ENCODE measurements around the gene NXN. TPM values are rescaled to one million over a fixed set of nuclear protein-coding genes. Genes with fewer than 3 reads are reported as not detected.

The NXN gene
- total RNA-seq, 1 donor from 2014 or later, result 76.4 TPM

DNA sequence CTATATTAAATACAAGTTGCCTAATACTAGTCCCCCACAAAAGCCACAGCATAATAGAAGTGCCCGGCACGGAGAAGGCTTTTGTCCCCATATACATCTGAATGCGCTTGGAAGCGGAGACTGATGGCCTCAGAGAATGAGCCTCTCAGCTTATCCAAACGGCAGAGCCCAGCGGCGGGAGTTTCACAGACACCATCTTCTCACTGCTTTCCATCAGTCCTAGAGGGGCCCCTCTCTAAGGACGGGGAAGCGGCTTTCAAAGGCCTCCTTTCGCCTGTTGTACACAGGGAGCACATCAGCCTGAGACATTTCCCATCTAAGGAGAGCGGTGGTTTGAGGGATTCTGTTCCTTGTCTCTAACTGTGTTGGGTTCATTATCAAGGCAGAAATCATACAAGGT is 16.9 kb downstream of the NXN start:
- TF ChIP-seq, protein P1, sequence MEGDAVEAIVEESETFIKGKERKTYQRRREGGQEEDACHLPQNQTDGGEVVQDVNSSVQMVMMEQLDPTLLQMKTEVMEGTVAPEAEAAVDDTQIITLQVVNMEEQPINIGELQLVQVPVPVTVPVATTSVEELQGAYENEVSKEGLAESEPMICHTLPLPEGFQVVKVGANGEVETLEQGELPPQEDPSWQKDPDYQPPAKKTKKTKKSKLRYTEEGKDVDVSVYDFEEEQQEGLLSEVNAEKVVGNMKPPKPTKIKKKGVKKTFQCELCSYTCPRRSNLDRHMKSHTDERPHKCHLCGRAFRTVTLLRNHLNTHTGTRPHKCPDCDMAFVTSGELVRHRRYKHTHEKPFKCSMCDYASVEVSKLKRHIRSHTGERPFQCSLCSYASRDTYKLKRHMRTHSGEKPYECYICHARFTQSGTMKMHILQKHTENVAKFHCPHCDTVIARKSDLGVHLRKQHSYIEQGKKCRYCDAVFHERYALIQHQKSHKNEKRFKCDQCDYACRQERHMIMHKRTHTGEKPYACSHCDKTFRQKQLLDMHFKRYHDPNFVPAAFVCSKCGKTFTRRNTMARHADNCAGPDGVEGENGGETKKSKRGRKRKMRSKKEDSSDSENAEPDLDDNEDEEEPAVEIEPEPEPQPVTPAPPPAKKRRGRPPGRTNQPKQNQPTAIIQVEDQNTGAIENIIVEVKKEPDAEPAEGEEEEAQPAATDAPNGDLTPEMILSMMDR (conservative IDR thresholded peaks at IDR 0.05), result no peak
- Mint-ChIP-seq H3K9me3 (no peaks in the 10 kb centered on the region), H3K4me3 (peak overlapping the region; percentile 76), H3K27me3 (ENCODE audit: low read depth) (no peaks in the 10 kb centered on the region), H3K36me3 (ENCODE audit: low read depth) (peaks cover 7% of the 10 kb centered on the region), H3K4me1 (peaks cover 57% of the 10 kb centered on the region), H3K27ac (ENCODE audit: unreplicated experiment) (peak overlapping the region; percentile 10)
- peak; percentile 46 for DNase-seq (ENCODE audit: low read depth, low spot score)

DNA sequence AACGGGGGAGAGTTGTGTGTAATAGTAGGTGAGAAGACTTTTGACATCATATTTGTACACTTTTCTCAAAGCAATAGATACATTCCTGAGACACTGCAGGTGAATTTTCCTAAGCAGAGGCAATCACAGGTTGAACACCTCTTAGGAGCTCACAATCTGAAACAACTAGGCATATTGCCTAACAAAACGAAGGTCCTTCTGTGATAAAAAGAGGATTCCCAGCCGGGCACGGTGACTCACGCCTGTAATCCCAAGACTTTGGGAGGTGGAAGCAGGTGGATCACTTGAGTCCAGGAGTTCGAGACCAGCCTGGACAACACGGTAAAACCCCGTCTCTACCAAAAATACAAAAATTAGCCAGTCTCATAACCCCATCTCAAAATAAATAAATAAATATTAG is 17.4 kb downstream of the NXN start:
- Mint-ChIP-seq H3K27ac (ENCODE audit: unreplicated experiment) (no peak overlapping the region), H3K4me1 (peaks cover 56% of the 10 kb centered on the region), H3K4me3 (no peak overlapping the region), H3K36me3 (ENCODE audit: low read depth) (peaks cover 7% of the 10 kb centered on the region), H3K9me3 (no peaks in the 10 kb centered on the region), H3K27me3 (ENCODE audit: low read depth) (no peaks in the 10 kb centered on the region)
- no peak for DNase-seq (ENCODE audit: low read depth, low spot score)
- TF ChIP-seq, protein P1 (conservative IDR thresholded peaks at IDR 0.05), result no peak

GRCh38 chr17:958712-959451 is 20.7 kb downstream of the NXN start:
- no peaks in the 10 kb centered on the region for H3K9me3 Mint-ChIP-seq
- H3K27ac Mint-ChIP-seq (ENCODE audit: unreplicated experiment), result no peak overlapping the region
- TF ChIP-seq, protein P1 (conservative IDR thresholded peaks at IDR 0.05), result no peak
- no peak for DNase-seq (ENCODE audit: low read depth, low spot score)
- H3K36me3 Mint-ChIP-seq (ENCODE audit: low read depth), result peaks cover 9% of the 10 kb centered on the region
- peaks cover 51% of the 10 kb centered on the region for H3K4me1 Mint-ChIP-seq
- no peaks in the 10 kb centered on the region for H3K27me3 Mint-ChIP-seq (ENCODE audit: low read depth)
- H3K4me3 Mint-ChIP-seq, result no peak overlapping the region

DNA sequence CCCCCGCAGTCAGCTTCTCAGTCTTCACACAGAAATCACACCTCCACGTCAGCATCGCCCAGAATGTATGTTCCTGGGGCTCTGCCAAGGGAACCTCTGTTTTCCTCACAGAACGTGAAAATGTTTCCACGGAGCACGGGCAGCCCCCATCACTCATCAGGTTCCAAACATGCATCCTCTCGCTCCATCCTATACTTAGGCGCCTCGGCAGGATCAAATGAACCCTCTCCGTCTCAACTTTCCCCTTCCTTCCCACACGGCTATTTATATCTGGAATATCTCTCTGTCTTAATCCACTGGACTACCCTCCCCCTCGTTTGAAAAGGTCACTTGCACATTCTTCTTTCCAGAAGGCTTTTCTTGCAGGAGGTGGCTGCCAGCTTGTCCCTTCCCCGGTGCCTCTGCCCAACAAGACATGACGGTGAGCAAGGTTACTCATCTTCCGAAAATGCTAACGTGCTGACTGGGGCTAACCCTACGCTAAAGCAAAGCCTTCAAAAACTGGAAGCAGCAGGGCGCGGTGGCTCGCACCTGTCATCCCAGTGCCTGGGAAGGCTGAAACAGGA is 21.6 kb downstream of the NXN start:
- Mint-ChIP-seq H3K27me3 (ENCODE audit: low read depth) (no peaks in the 10 kb centered on the region), H3K4me1 (peaks cover 44% of the 10 kb centered on the region), H3K9me3 (no peaks in the 10 kb centered on the region), H3K4me3 (peak overlapping the region; percentile 27), H3K36me3 (ENCODE audit: low read depth) (peaks cover 9% of the 10 kb centered on the region), H3K27ac (ENCODE audit: unreplicated experiment) (peak overlapping the region; percentile 70)
- TF ChIP-seq, protein P1 (conservative IDR thresholded peaks at IDR 0.05), result no peak
- no peak for DNase-seq (ENCODE audit: low read depth, low spot score)

DNA sequence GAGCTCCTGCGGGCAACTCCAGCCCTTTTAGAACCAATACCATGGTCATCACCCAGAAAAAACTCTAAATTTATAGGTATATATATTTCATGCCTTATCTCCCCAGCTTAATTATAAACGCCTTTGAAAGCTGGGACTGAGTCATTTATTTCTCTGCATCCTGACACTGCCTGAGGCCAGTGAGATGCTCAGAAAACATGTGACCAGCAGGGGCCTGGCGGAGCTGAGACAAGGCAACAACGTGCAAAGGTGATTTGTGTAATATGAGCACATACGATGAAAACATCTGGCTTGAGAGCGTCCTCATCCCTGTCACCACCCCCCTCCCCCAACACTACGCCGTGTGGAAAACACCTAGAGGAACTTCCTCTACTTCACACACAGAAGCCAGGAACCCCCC is 22.7 kb downstream of the NXN start:
- Mint-ChIP-seq H3K9me3 (no peaks in the 10 kb centered on the region), H3K36me3 (ENCODE audit: low read depth) (peaks cover 9% of the 10 kb centered on the region), H3K27me3 (ENCODE audit: low read depth) (no peaks in the 10 kb centered on the region), H3K4me3 (no peak overlapping the region), H3K27ac (ENCODE audit: unreplicated experiment) (no peak overlapping the region), H3K4me1 (peaks cover 36% of the 10 kb centered on the region)
- TF ChIP-seq, protein P1 (conservative IDR thresholded peaks at IDR 0.05), result no peak
- no peak for DNase-seq (ENCODE audit: low read depth, low spot score)

All from neural crest cell (in vitro differentiated cells).